GM21390 (cell line): ENCODE results near the gene RFC1.

ENCODE experiments used
- ATAC-seq: cut with Tn5 transposase; IDR thresholded peaks from one replicate; pipeline ENCODE4 v1.9.1; 2021; ENCODE audit not compliant: unreplicated experiment

Gene RFC1

GRCh38 chr4:39255266-39255665 lies 110.9 kb downstream of the RFC1 start:
- no peak for ATAC-seq

- ATAC-seq, result no peak
These were observed 122.7 kb downstream of the RFC1 start for GRCh38 chr4:39243462-39243861.
